HEK293 (cell line): ENCODE measurements around the gene TMEM151A.

Experiments
- CTCF ChIA-PET: fragments of 350-600 bp; formaldehyde crosslinking; extraction: SDS; loops from one replicate; lab custom pipeline; 2021; ENCODE audit warnings: antibody characterized with exemption; lab: Yijun Ruan, JAX
- POLR2A ChIA-PET: fragments of 300-600 bp; formaldehyde crosslinking; extraction: SDS; loops from one replicate; lab custom pipeline; 2020; ENCODE audit warnings: antibody characterized with exemption, inconsistent platforms; lab: Yijun Ruan, JAX
- H3K27ac ChIP-seq: fragments of 200-500 bp; sonication (Bioruptor generic); 2 replicates; pipeline ENCODE4 v1.5.1; 2014; ENCODE audit warnings: low read depth, low read length, control low read depth, inconsistent platforms; ENCODE audit errors: extremely low read depth
- H3K36me3 ChIP-seq, 2 experiments: fragments of 200-500 bp in 1 of 2; sonication (Bioruptor generic) in 1 of 2; 1 replicate in 1 of 2; 2 replicates in 1 of 2; pipeline ENCODE4 v1.5.1; 2014 to 2017; ENCODE audit warnings: inconsistent platforms in 2 of 2, low read length in 2 of 2; ENCODE audit not compliant: control insufficient read depth in 2 of 2, insufficient read depth in 1 of 2
- H3K4me1 ChIP-seq: fragments of 200-500 bp; sonication (Bioruptor generic); 2 replicates; pipeline ENCODE4 v1.5.1; 2014; ENCODE audit warnings: mild to moderate bottlenecking, low read length, inconsistent platforms; ENCODE audit not compliant: control insufficient read depth, insufficient read depth
- H3K4me3 ChIP-seq: 2 replicates; pipeline ENCODE4 v1.5.1; 2011; ENCODE audit warnings: low read depth, mild to moderate bottlenecking, control low read depth, low read length, moderate library complexity
- H3K9me3 ChIP-seq: fragments of 200-500 bp; sonication (Bioruptor generic); 2 replicates; pipeline ENCODE4 v1.5.1; 2014; ENCODE audit warnings: low read depth, low read length, inconsistent platforms; ENCODE audit not compliant: control insufficient read depth, insufficient read depth
- HIC1 ChIP-seq: fragments of 450-650 bp; formaldehyde crosslinking; IDR thresholded peaks from 2 replicates; pipeline ENCODE4 v1.5.1; 2016; ENCODE audit warnings: missing biosample characterization, missing genetic modification characterization
- OVOL3 ChIP-seq: fragments of 450-650 bp; formaldehyde crosslinking; IDR thresholded peaks from 2 replicates; pipeline ENCODE4 v1.5.1; 2016; ENCODE audit warnings: missing biosample characterization, missing genetic modification characterization
- PRDM4 ChIP-seq: fragments of 450-650 bp; formaldehyde crosslinking; IDR thresholded peaks from 2 replicates; pipeline ENCODE4 v1.5.1; 2017; ENCODE audit warnings: missing biosample characterization, missing genetic modification characterization
- PRDM6 ChIP-seq: fragments of 450-650 bp; formaldehyde crosslinking; IDR thresholded peaks from 2 replicates; pipeline ENCODE4 v1.5.1; 2017; ENCODE audit warnings: missing biosample characterization, missing genetic modification characterization
- ZBTB1 ChIP-seq: fragments of 450-650 bp; formaldehyde crosslinking; IDR thresholded peaks from 2 replicates; pipeline ENCODE4 v1.5.1; 2016; ENCODE audit warnings: missing biosample characterization, missing genetic modification characterization
- ZBTB20 ChIP-seq: fragments of 450-650 bp; formaldehyde crosslinking; IDR thresholded peaks from 2 replicates; pipeline ENCODE4 v1.5.1; 2016; ENCODE audit warnings: missing biosample characterization, missing genetic modification characterization
- ZBTB48 ChIP-seq: fragments of 450-650 bp; formaldehyde crosslinking; IDR thresholded peaks from 2 replicates; pipeline ENCODE4 v1.5.1; 2016; ENCODE audit warnings: missing biosample characterization, missing genetic modification characterization
- ZBTB8A ChIP-seq: fragments of 450-650 bp; formaldehyde crosslinking; IDR thresholded peaks from 2 replicates; pipeline ENCODE4 v1.5.1; 2016; ENCODE audit warnings: missing biosample characterization, missing genetic modification characterization
- ZNF148 ChIP-seq: fragments of 450-650 bp; formaldehyde crosslinking; IDR thresholded peaks from 2 replicates; pipeline ENCODE4 v1.5.0; 2017; ENCODE audit warnings: missing biosample characterization, missing genetic modification characterization, borderline replicate concordance
- ZNF169 ChIP-seq: fragments of 450-650 bp; formaldehyde crosslinking; IDR thresholded peaks from 2 replicates; pipeline ENCODE4 v1.5.1; 2016; ENCODE audit warnings: missing biosample characterization, missing genetic modification characterization
- ZNF175 ChIP-seq: fragments of 450-650 bp; formaldehyde crosslinking; IDR thresholded peaks from 2 replicates; pipeline ENCODE4 v1.5.1; 2016; ENCODE audit warnings: missing biosample characterization, missing genetic modification characterization
- ZNF184 ChIP-seq: fragments of 450-650 bp; IDR thresholded peaks from 2 replicates; pipeline ENCODE4 v1.5.1; 2018; ENCODE audit warnings: missing biosample characterization, mild to moderate bottlenecking, missing genetic modification characterization
- ZNF221 ChIP-seq: fragments of 450-650 bp; formaldehyde crosslinking; IDR thresholded peaks from 2 replicates; pipeline ENCODE4 v1.5.1; 2017; ENCODE audit warnings: missing biosample characterization, missing genetic modification characterization, borderline replicate concordance
- ZNF354C ChIP-seq: fragments of 450-650 bp; formaldehyde crosslinking; IDR thresholded peaks from 2 replicates; pipeline ENCODE4 v1.5.1; 2016; ENCODE audit warnings: missing biosample characterization, missing genetic modification characterization, low read depth, borderline replicate concordance
- ZNF394 ChIP-seq: fragments of 450-650 bp; formaldehyde crosslinking; IDR thresholded peaks from 2 replicates; pipeline ENCODE4 v1.5.1; 2016; ENCODE audit warnings: missing biosample characterization, missing genetic modification characterization, mild to moderate bottlenecking, moderate library complexity, borderline replicate concordance
- ZNF416 ChIP-seq: fragments of 450-650 bp; formaldehyde crosslinking; IDR thresholded peaks from 2 replicates; pipeline ENCODE4 v1.5.1; 2016; ENCODE audit warnings: missing biosample characterization, missing genetic modification characterization
- ZNF423 ChIP-seq: fragments of 450-650 bp; formaldehyde crosslinking; IDR thresholded peaks from 2 replicates; pipeline ENCODE4 v1.5.1; 2016; ENCODE audit warnings: missing biosample characterization, missing genetic modification characterization
- ZNF473 ChIP-seq: fragments of 450-650 bp; formaldehyde crosslinking; IDR thresholded peaks from 2 replicates; pipeline ENCODE4 v1.5.1; 2017; ENCODE audit warnings: missing biosample characterization, missing genetic modification characterization
- ZNF501 ChIP-seq: fragments of 450-650 bp; formaldehyde crosslinking; IDR thresholded peaks from 2 replicates; pipeline ENCODE4 v1.5.1; 2016; ENCODE audit warnings: missing biosample characterization, missing genetic modification characterization
- ZNF549 ChIP-seq: fragments of 450-650 bp; IDR thresholded peaks from 2 replicates; pipeline ENCODE4 v1.5.1; 2018; ENCODE audit warnings: missing biosample characterization, missing genetic modification characterization, mild to moderate bottlenecking, inconsistent platforms, moderate library complexity
- ZNF555 ChIP-seq: fragments of 450-650 bp; formaldehyde crosslinking; conservative IDR thresholded peaks from 2 replicates; pipeline ENCODE4 v1.5.1; 2017; ENCODE audit warnings: missing biosample characterization, mild to moderate bottlenecking, missing genetic modification characterization, inconsistent platforms
- ZNF558 ChIP-seq: fragments of 450-650 bp; formaldehyde crosslinking; IDR thresholded peaks from 2 replicates; pipeline ENCODE4 v1.5.1; 2016; ENCODE audit warnings: missing biosample characterization, missing genetic modification characterization
- ZNF585B ChIP-seq: fragments of 450-650 bp; formaldehyde crosslinking; IDR thresholded peaks from 2 replicates; pipeline ENCODE4 v1.5.1; 2016; ENCODE audit warnings: missing biosample characterization, missing genetic modification characterization
- ZNF624 ChIP-seq: fragments of 450-650 bp; formaldehyde crosslinking; IDR thresholded peaks from 2 replicates; pipeline ENCODE4 v1.5.1; 2017; ENCODE audit warnings: missing biosample characterization, missing genetic modification characterization
- ZNF658 ChIP-seq: fragments of 450-650 bp; formaldehyde crosslinking; IDR thresholded peaks from 2 replicates; pipeline ENCODE4; 2016; ENCODE audit warnings: missing biosample characterization, missing genetic modification characterization
- ZNF707 ChIP-seq: fragments of 450-650 bp; formaldehyde crosslinking; IDR thresholded peaks from 2 replicates; pipeline ENCODE4 v1.5.1; 2016; ENCODE audit warnings: missing biosample characterization, missing genetic modification characterization
- ZSCAN23 ChIP-seq: fragments of 450-650 bp; formaldehyde crosslinking; IDR thresholded peaks from 2 replicates; pipeline ENCODE4 v1.5.1; 2016; ENCODE audit warnings: missing biosample characterization, missing genetic modification characterization

TMEM151A gene

GRCh38 chr11:66311965-66312548, 20.4 kb downstream of the TMEM151A start (continued):
- TF ChIP-seq ZNF394 (tag by site-specific recombination) (peak; percentile 19; the same call in 1 of the 2 replicates), ZSCAN23 (tag by site-specific recombination) (no peak), ZNF416 (no peak), ZNF624 (no peak), ZNF558 (tag by site-specific recombination) (no peak), ZNF423 (tag by site-specific recombination) (peak; percentile 96), ZNF175 (tag by site-specific recombination) (no peak), ZNF501 (no peak; the same call in 1 of the 2 replicates), ZNF549 (tag by site-specific recombination) (no peak), ZNF184 (tag by site-specific recombination) (no peak), HIC1 (tag by site-specific recombination) (peak; percentile 93), ZBTB1 (tag by site-specific recombination) (no peak), ZNF148 (no peak), ZNF221 (tag by site-specific recombination) (no peak), ZNF555 (tag by site-specific recombination) (no peak), PRDM6 (no peak), ZNF585B (tag by site-specific recombination) (no peak)

- POLR2A ChIA-PET = interaction anchor here (0.5 to 2.2 kb wide), 22 partner anchors 9 to 806 kb away, joined by 3 to 32 read pairs (median 4); partner anchors contain the start of genes BRMS1, FIBP, KDM2A and MRPL11
- H3K4me1 ChIP-seq = no peaks in the 10 kb centered on the region
- peak overlapping the region; percentile 46 for H3K4me3 ChIP-seq
- peak overlapping the region; percentile 41; the same call in 1 of the 2 replicates for H3K27ac ChIP-seq
- no peaks in the 10 kb centered on the region for H3K36me3 ChIP-seq
- H3K9me3 ChIP-seq = no peaks in the 10 kb centered on the region
- CTCF ChIA-PET = interaction anchor here (0.5 to 3.4 kb wide), 31 partner anchors 9 to 424 kb away, joined by 3 to 29 read pairs (median 5); partner anchors contain the start of genes B4GAT1, BRMS1 and RIN1
- TF ChIP-seq ZNF707 (tag by site-specific recombination) (no peak), ZNF354C (no peak), ZNF658 (tag by site-specific recombination) (no peak), ZBTB20 (tag by site-specific recombination) (peak; percentile 41; the same call in 1 of the 2 replicates), ZNF473 (tag by site-specific recombination) (no peak), OVOL3 (tag by site-specific recombination) (no peak), PRDM4 (tag by site-specific recombination) (peak; percentile 58; the same call in 1 of the 2 replicates), ZBTB8A (tag by site-specific recombination) (peak; percentile 98), ZBTB48 (tag by site-specific recombination) (no peak), ZNF169 (tag by site-specific recombination) (no peak)
These were observed 21.0 kb downstream of the TMEM151A start for GRCh38 chr11:66312549-66313320.
